A549 (cell line): ENCODE measurements around the gene ELAPOR1. TPM values are rescaled to one million over a fixed set of nuclear protein-coding genes. Genes with fewer than 3 reads are reported as not detected.

Experiments
- ATAC-seq, 2 experiments: fragments of 200-7000 bp in 1 of 2; fragments of >200 bp in 1 of 2; cut with Nextera tagmentation in 1 of 2; cut with Tn5 transposase in 1 of 2; 3 replicates each; pipeline versions ENCODE4 v1.8.0 to v1.9.1; 2018 to 2020; ENCODE audit warnings: mild to moderate bottlenecking in 1 of 2, moderate library complexity in 1 of 2
- CTCF ChIA-PET: fragments of 300-600 bp; sonication (Branson Sonifier 250); formaldehyde crosslinking; extraction: SDS; loops from one replicate; lab custom pipeline; 2021; ENCODE audit warnings: antibody characterized with exemption, inconsistent platforms; lab: Yijun Ruan, JAX
- POLR2A ChIA-PET: fragments of 350-600 bp; formaldehyde crosslinking; extraction: SDS; loops from one replicate; lab custom pipeline; 2021; ENCODE audit warnings: antibody characterized with exemption, inconsistent platforms; lab: Yijun Ruan, JAX
- DNase-seq, 2 experiments: peaks; one replicate each; pipeline versions ENCODE4 v3.0.0 to v3.0.0-alpha.2; 2011 to 2016; ENCODE audit warnings: low read depth in 1 of 2, low spot score in 1 of 2
- FAIRE-seq: peaks from 2 replicates; lab custom pipeline; 2011; peaks lifted over from hg19 to GRCh38; lab: Jason Lieb, UNC
- H3K27ac ChIP-seq, 2 experiments: fragments of >200 bp; sonication (Bioruptor Twin); formaldehyde crosslinking; 3 replicates each; pipeline ENCODE4 v1.5.1; 2016 to 2017
- H3K4me1 ChIP-seq: fragments of >200 bp; sonication (Bioruptor Twin); formaldehyde crosslinking; 3 replicates; pipeline ENCODE4 v1.6.1; 2016
- H3K4me2 ChIP-seq: fragments of >200 bp; sonication (Bioruptor Twin); formaldehyde crosslinking; 3 replicates; pipeline ENCODE4 v1.6.1; 2016
- H3K4me3 ChIP-seq: fragments of >200 bp; sonication (Bioruptor Twin); formaldehyde crosslinking; 3 replicates; pipeline ENCODE4 v1.5.1; 2016
- H3K9me3 ChIP-seq: fragments of >200 bp; sonication (Bioruptor Twin); formaldehyde crosslinking; 3 replicates; pipeline ENCODE4 v1.6.1; 2016
- EHF ChIP-seq: fragments of 250-450 bp; sonication (Bioruptor Pico); IDR thresholded peaks from 2 replicates; pipeline ENCODE4 v1.5.0; 2020; ENCODE audit warnings: mild to moderate bottlenecking
- EHMT2 ChIP-seq: fragments of 200-600 bp; sonication (generic); IDR thresholded peaks from 2 replicates; pipeline ENCODE4 v1.6.1; 2016; ENCODE audit warnings: antibody characterized with exemption, low read depth, mild to moderate bottlenecking, moderate library complexity
- EP300 ChIP-seq, 2 experiments: fragments of >200 bp; sonication (Bioruptor Twin); formaldehyde crosslinking; IDR thresholded peaks; 2 replicates in 1 of 2; 3 replicates in 1 of 2; pipeline ENCODE4 v1.6.1; 2016 to 2017
- FOSB ChIP-seq: fragments of 250-450 bp; sonication (Bioruptor Pico); IDR thresholded peaks from 2 replicates; pipeline ENCODE4 v1.5.0; 2020; ENCODE audit warnings: mild to moderate bottlenecking, moderate library complexity
- FOXS1 ChIP-seq: fragments of 250-450 bp; sonication (Bioruptor Pico); IDR thresholded peaks from 2 replicates; pipeline ENCODE4 v1.5.0; 2020; ENCODE audit warnings: mild to moderate bottlenecking, moderate library complexity
- HOXA7 ChIP-seq: fragments of 250-450 bp; sonication (Bioruptor Pico); IDR thresholded peaks from 2 replicates; pipeline ENCODE4 v1.5.0; 2020; ENCODE audit warnings: mild to moderate bottlenecking, moderate library complexity
- HOXB5 ChIP-seq: fragments of 250-450 bp; sonication (Bioruptor Pico); IDR thresholded peaks from 2 replicates; pipeline ENCODE4 v1.5.0; 2020; ENCODE audit warnings: mild to moderate bottlenecking, moderate library complexity
- JUNB ChIP-seq: fragments of >200 bp; sonication (Bioruptor Twin); formaldehyde crosslinking; IDR thresholded peaks from 2 replicates; pipeline ENCODE4 v1.6.1; 2016
- KDM1A ChIP-seq: fragments of 200-600 bp; sonication (generic); IDR thresholded peaks from 2 replicates; pipeline ENCODE4 v1.6.1; 2016; ENCODE audit warnings: low read depth, mild to moderate bottlenecking
- MAFK ChIP-seq: fragments of 450-650 bp; IDR thresholded peaks from 2 replicates; pipeline ENCODE4 v1.6.1; 2014; ENCODE audit not compliant: partially characterized antibody
- POLR2A ChIP-seq: IDR thresholded peaks from 2 replicates; pipeline ENCODE4 v1.6.1; 2012; ENCODE audit warnings: mild to moderate bottlenecking, low read length
- RARB ChIP-seq: fragments of 250-450 bp; sonication (Bioruptor Pico); IDR thresholded peaks from 2 replicates; pipeline ENCODE4 v1.8.0; 2021; ENCODE audit warnings: mild to moderate bottlenecking, moderate library complexity
- RCOR1 ChIP-seq: fragments of 150-350 bp; IDR thresholded peaks from 2 replicates; pipeline ENCODE4 v1.6.1; 2014; ENCODE audit warnings: antibody characterized with exemption, low read length, low read depth
- RFX5 ChIP-seq: fragments of 450-650 bp; IDR thresholded peaks from 2 replicates; pipeline ENCODE4 v1.7.1; 2014; ENCODE audit warnings: antibody characterized with exemption, mild to moderate bottlenecking, moderate library complexity
- SMC3 ChIP-seq: fragments of >200 bp; sonication (Bioruptor Twin); formaldehyde crosslinking; IDR thresholded peaks from 3 replicates; pipeline ENCODE4 v1.6.1; 2018; ENCODE audit warnings: inconsistent platforms
- ZFP36 ChIP-seq: fragments of 450-650 bp; IDR thresholded peaks from 2 replicates; pipeline ENCODE4 v1.6.1; 2014; ENCODE audit warnings: borderline replicate concordance; ENCODE audit not compliant: partially characterized antibody
- ZNF302 ChIP-seq: fragments of 250-450 bp; sonication (Bioruptor Pico); IDR thresholded peaks from 2 replicates; pipeline ENCODE4 v1.9.0; 2021; ENCODE audit warnings: inconsistent platforms, mild to moderate bottlenecking, moderate library complexity
- ZSCAN20 ChIP-seq: fragments of 250-450 bp; sonication (Bioruptor Pico); IDR thresholded peaks from 2 replicates; pipeline ENCODE4 v1.8.0; 2022; ENCODE audit warnings: mild to moderate bottlenecking, moderate library complexity
- WGBS: methylation state at CpG from one replicate; pipeline ENCODE4 v1.1.6; 2017; ENCODE audit errors: missing lambda C conversion rate; 5-methylcytosine and 5-hydroxymethylcytosine counted together
- polyA plus RNA-seq, 4 experiments: library from polyadenylated mRNA; depleted of rRNA in 3 of 4; stranded (reverse); fragments of >200 nt; fragmentation: RNase III in 1 of 4; extraction: RNeasy Plus Mini Kit Qiagen cat#74134 plus additional on column Dnase treatment in 1 of 4; gene quantifications; 2 replicates in 3 of 4; 3 replicates in 1 of 4; pipeline ENCODE4 v1.2.3, GENCODE V29; 2011 to 2017
- TF ChIP-seq, protein P1 (sequence below): fragments of 250-450 bp; sonication (Bioruptor Pico); IDR thresholded peaks from 2 replicates; pipeline ENCODE4 v1.5.0; 2021; ENCODE audit warnings: mild to moderate bottlenecking, moderate library complexity, borderline replicate concordance
- TF ChIP-seq, protein P2 (sequence below): IDR thresholded peaks from 2 replicates; pipeline ENCODE4 v1.6.1; 2012; ENCODE audit warnings: low read depth, borderline replicate concordance
- TF ChIP-seq, protein P3 (sequence below): fragments of >200 bp; sonication (Bioruptor Twin); formaldehyde crosslinking; IDR thresholded peaks from 3 replicates; pipeline ENCODE4 v1.6.1; 2016

The ELAPOR1 gene
- polyA plus RNA-seq, 2 of the 4 experiments (the other 2 are of a cell fraction), result 0.37 to 0.56 TPM

DNA sequence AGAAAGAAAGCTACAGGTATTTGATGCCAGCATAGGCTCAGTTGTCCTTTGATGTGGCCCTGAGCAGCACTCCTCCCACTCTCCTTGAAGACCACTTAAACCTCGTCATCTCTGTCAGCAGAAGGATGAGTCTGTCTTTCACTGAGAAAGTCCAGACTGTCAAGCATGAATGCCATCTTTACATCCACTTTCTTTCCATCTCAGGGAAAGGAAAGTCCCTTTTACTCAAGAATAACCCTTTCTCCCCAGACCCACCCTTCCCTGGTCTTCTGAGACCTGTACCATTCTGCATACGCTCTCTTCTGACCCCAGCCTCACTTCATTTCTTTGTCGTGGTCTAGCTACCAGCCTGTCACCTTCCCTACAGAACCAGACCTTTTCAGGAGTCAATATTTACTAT lies 4.0 kb upstream of the ELAPOR1 start:
- 53% methylated on average over 3 of the region's 3 CpGs for WGBS

DNA sequence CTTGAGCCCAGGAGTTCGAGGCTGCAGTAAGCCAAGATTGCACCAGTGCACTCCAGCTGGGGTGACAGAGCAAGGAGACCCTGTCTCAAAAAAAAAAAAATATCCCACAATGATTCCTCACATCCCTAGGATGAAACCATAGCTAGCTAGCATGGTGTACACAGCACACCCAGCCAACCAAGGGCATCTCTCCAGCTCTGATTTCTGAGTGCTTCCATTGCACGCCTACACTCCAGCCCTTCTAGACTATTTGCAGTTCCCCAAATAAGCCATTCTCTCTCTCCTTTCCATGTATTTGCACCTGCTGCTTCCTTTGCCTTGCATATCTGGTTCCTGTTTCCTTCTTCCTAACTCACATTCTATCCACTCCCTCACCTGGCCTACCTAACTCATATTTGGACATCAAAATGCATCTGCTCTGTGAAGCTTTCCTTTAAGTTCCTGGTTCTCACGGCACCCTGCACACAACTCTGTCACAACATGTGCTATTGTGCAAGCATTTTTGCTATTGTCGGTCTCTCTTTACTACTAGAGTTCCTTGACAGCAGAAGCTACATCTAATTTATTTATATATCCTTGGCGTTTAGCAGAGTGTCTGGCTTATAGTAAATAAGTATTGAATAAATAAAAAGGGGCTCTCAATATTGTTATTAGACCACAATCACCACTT lies 2.4 kb upstream of the ELAPOR1 start:
- Histone ChIP-seq H3K4me3 (no peak overlapping the region), H3K9me3 (no peaks in the 10 kb centered on the region), H3K4me2 (0 out of 3 replicates have a peak overlapping the region, but pooled peaks have one; percentile 97), H3K4me1 (peaks cover 13% of the 10 kb centered on the region; the same call in 2 of the 3 replicates), H3K27ac (no peak overlapping the region)
- FAIRE-seq (no peak), DNase-seq (no peak), ATAC-seq (no peak)
- ChIA-PET CTCF (interaction anchor here (0.8 to 3.9 kb wide), 30 partner anchors 8 to 283 kb away, joined by 3 to 50 read pairs (median 6); partner anchors contain the start of genes TAF13, TMEM167B and WDR47), POLR2A (interaction anchor here (4.3 kb wide), 1 partner anchor 11 kb away, joined by 30 read pairs; no protein-coding TSS in a partner anchor)
- TF ChIP-seq RARB (no peak), ZFP36 (no peak), ZSCAN20 (CRISPR knock-in tag) (no peak), POLR2A (no peak), HOXA7 (CRISPR knock-in tag) (no peak), RCOR1 (no peak), RFX5 (no peak), EHMT2 (no peak)
- WGBS, result 42% methylated on average over 5 of the region's 5 CpGs

More for the DNA sequence above, 4.0 kb upstream of the ELAPOR1 start:
- POLR2A ChIA-PET, result interaction anchor here (1.2 to 4.3 kb wide), 2 partner anchors 10 to 34 kb away, joined by 4 to 30 read pairs; partner anchors contain the start of gene TAF13
- CTCF ChIA-PET, result interaction anchor here (0.9 to 3.9 kb wide), 7 partner anchors 10 to 422 kb away, joined by 3 to 50 read pairs (median 6); no protein-coding TSS in a partner anchor
- Histone ChIP-seq H3K4me3 (no peak overlapping the region), H3K9me3 (no peaks in the 10 kb centered on the region), H3K4me2 (no peak overlapping the region), H3K27ac (no peak overlapping the region), H3K4me1 (peaks cover 14% of the 10 kb centered on the region)
- DNase-seq (no peak), ATAC-seq (no peak), FAIRE-seq (no peak)
- TF ChIP-seq KDM1A, result no peak
- no peak for TF ChIP-seq MAFK
- TF ChIP-seq FOXS1 (CRISPR knock-in tag), result no peak
- no peak for TF ChIP-seq ZNF302 (CRISPR knock-in tag)
- TF ChIP-seq EHMT2, result no peak
- TF ChIP-seq, protein P1, sequence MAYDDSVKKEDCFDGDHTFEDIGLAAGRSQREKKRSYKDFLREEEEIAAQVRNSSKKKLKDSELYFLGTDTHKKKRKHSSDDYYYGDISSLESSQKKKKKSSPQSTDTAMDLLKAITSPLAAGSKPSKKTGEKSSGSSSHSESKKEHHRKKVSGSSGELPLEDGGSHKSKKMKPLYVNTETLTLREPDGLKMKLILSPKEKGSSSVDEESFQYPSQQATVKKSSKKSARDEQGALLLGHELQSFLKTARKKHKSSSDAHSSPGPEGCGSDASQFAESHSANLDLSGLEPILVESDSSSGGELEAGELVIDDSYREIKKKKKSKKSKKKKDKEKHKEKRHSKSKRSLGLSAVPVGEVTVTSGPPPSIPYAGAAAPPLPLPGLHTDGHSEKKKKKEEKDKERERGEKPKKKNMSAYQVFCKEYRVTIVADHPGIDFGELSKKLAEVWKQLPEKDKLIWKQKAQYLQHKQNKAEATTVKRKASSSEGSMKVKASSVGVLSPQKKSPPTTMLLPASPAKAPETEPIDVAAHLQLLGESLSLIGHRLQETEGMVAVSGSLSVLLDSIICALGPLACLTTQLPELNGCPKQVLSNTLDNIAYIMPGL (CRISPR knock-in tag), result no peak
- TF ChIP-seq HOXB5 (CRISPR knock-in tag), result no peak
- TF ChIP-seq, protein P2, sequence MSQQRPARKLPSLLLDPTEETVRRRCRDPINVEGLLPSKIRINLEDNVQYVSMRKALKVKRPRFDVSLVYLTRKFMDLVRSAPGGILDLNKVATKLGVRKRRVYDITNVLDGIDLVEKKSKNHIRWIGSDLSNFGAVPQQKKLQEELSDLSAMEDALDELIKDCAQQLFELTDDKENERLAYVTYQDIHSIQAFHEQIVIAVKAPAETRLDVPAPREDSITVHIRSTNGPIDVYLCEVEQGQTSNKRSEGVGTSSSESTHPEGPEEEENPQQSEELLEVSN, result no peak
- TF ChIP-seq EP300 (IDR thresholded peaks at IDR 0.05), result no peak
- TF ChIP-seq EHF (CRISPR knock-in tag), result no peak
- TF ChIP-seq, protein P3, sequence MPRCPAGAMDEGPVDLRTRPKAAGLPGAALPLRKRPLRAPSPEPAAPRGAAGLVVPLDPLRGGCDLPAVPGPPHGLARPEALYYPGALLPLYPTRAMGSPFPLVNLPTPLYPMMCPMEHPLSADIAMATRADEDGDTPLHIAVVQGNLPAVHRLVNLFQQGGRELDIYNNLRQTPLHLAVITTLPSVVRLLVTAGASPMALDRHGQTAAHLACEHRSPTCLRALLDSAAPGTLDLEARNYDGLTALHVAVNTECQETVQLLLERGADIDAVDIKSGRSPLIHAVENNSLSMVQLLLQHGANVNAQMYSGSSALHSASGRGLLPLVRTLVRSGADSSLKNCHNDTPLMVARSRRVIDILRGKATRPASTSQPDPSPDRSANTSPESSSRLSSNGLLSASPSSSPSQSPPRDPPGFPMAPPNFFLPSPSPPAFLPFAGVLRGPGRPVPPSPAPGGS, result no peak
- no peak for TF ChIP-seq JUNB
- no peak for TF ChIP-seq SMC3
- no peak for TF ChIP-seq FOSB (CRISPR knock-in tag)
- no peak for TF ChIP-seq RARB
